Measurements from ENCODE around the gene BNIPL.
A peak's percentile ranks its signal among the peaks of the same experiment; 100 is the strongest.

Gene BNIPL

GRCh38 chr1:151059109-151060006, 23.0 kb downstream of the BNIPL start, which contains the start of gene CDC42SE1:
CDC42SE1 (minus strand) TSS chr1:151059622; CDS start chr1:151055730, 3,892 bp downstream.
- DNase-seq: peak; percentile 91

GRCh38 chr1:151060007-151060656, 23.7 kb downstream of the BNIPL start, which contains the start of gene MLLT11:
MLLT11 (plus strand) TSS chr1:151060397; CDS start chr1:151067225, 6,828 bp downstream.
- peak; percentile 15 for DNase-seq

GRCh38 chr1:151060657-151061421, 24.5 kb downstream of the BNIPL start:
- DNase-seq: no peak

- DNase-seq: no peak
These were observed 25.3 kb downstream of the BNIPL start for GRCh38 chr1:151061704-151062103.

GRCh38 chr1:151062741-151063371, 26.5 kb downstream of the BNIPL start:
- peak; percentile 65 for DNase-seq

- no peak for DNase-seq
These were observed 28.8 kb downstream of the BNIPL start for GRCh38 chr1:151065089-151065645.

- no peak for DNase-seq
These were observed 30.8 kb downstream of the BNIPL start for GRCh38 chr1:151067185-151067584.

GRCh38 chr1:151069103-151069486, 32.7 kb downstream of the BNIPL start:
- no peak for DNase-seq

- peak; percentile 88 for DNase-seq
These were observed 34.3 kb downstream of the BNIPL start, which contains the start of gene GABPB2 for GRCh38 chr1:151070474-151071276. GABPB2 (plus strand) TSS chr1:151070761; CDS start chr1:151088190, 17,429 bp downstream.

GRCh38 chr1:151072224-151072623, 35.8 kb downstream of the BNIPL start:
- no peak for DNase-seq

- no peak for DNase-seq
These were observed 49.7 kb downstream of the BNIPL start for GRCh38 chr1:151085953-151086559.

All from suppressor macrophage treated with lipopolysaccharide for 4 hours (primary cell).